ENCODE results near the gene TUBG2. TPM values are rescaled to one million over a fixed set of nuclear protein-coding genes. Genes with fewer than 3 reads are reported as not detected.

TUBG2 gene
- total RNA-seq, 1 experiment from 2014 or later = 26.7 TPM

DNA sequence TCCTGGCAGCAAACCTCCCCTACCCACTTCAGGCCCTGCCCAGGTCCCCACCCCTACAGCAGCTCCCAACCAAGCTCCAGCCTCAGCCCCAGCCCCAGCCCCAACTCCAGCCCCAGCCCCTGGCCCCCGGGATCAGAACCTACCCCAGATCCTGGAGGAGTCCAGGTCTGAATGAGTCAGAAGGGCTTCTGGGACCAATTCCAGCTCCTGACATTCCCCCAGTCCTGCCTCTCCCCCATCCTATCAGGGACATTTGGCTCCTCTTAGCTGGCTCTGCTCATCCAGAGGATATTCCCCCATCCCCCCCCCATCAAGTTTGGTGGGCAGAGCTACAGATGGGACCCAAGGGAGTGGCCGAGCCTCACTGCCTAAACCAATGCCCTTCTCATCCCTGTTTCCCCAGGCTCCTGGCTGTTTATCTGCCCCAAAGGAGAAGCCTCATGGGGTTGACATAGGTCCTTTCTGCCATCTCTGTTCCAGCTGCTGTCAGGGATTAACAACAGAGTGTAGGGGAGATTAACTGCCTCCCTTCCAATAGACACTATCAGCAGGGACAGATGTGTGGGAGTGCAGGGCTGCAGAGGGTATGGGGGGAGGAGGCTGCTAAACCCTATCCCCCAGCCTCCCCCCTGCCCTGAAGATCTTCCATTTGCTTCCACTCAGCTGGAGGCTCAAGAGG, 39.8 kb downstream of the TUBG2 start:
- Mint-ChIP-seq H3K4me1 (peaks cover 2% of the 10 kb centered on the region; the same call in 1 of the 2 replicates), H3K9me3 (no peaks in the 10 kb centered on the region), H3K27me3 (ENCODE audit: low read depth) (no peaks in the 10 kb centered on the region), H3K4me3 (no peak overlapping the region), H3K27ac (no peak overlapping the region), H3K36me3 (peaks cover 17% of the 10 kb centered on the region)
- DNase-seq (ENCODE audit: low spot score) (no peak), ATAC-seq (peak; percentile 44)
- CTCF ChIA-PET = interaction anchor here (1.5 to 2.1 kb wide), 4 partner anchors 18 to 120 kb away, joined by 3 to 7 read pairs (median 6); no protein-coding TSS in a partner anchor
- POLR2A ChIA-PET = interaction anchor here (1.2 kb wide), 1 partner anchor 16 kb away, joined by 3 read pairs; no protein-coding TSS in a partner anchor
- TF ChIP-seq CREB1 (CRISPR knock-in tag; IDR thresholded peaks at IDR 0.05) = no peak
- TF ChIP-seq FOXP1 (CRISPR knock-in tag; IDR thresholded peaks at IDR 0.05; ENCODE audit: borderline replicate concordance) = no peak
- TF ChIP-seq HMGA2 (CRISPR knock-in tag; IDR thresholded peaks at IDR 0.05) = no peak
- no peak for TF ChIP-seq ETV6 (CRISPR knock-in tag; IDR thresholded peaks at IDR 0.05)
- no peak for TF ChIP-seq MAX (CRISPR knock-in tag; IDR thresholded peaks at IDR 0.05)
- no peak for TF ChIP-seq ZNF416 (CRISPR knock-in tag; IDR thresholded peaks at IDR 0.05)

DNA sequence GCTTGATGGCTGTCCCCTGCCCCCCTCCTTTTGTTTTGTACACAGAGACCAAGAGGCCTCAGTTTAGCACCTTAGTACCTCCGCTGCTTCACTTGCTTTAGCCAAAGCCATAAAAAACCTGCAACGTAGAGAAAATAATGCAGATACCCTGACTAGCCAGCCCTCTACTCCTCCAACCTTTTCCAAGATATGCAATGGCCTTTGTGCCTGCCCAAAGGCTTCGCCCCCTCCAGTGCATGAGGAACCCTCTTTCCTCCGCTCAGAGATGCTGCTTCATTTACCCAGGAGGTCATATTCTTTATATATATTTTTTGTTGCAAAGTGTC, 40.3 kb downstream of the TUBG2 start:
- POLR2A ChIA-PET = interaction anchor here (0.9 to 1.2 kb wide), 2 partner anchors 12 to 16 kb away, joined by 3 read pairs; no protein-coding TSS in a partner anchor
- H3K36me3 Mint-ChIP-seq = peaks cover 21% of the 10 kb centered on the region
- H3K4me3 Mint-ChIP-seq = no peak overlapping the region
- DNase-seq (ENCODE audit: low spot score) (no peak), ATAC-seq (no peak)
- H3K4me1 Mint-ChIP-seq = peaks cover 2% of the 10 kb centered on the region; the same call in 1 of the 2 replicates
- no peaks in the 10 kb centered on the region for H3K9me3 Mint-ChIP-seq
- CTCF ChIA-PET = interaction anchor here (1.5 to 2.1 kb wide), 3 partner anchors 19 to 121 kb away, joined by 6 to 7 read pairs (median 6); no protein-coding TSS in a partner anchor
- H3K27ac Mint-ChIP-seq = 0 out of 2 replicates have a peak overlapping the region, but pooled peaks have one; percentile 83
- H3K27me3 Mint-ChIP-seq (ENCODE audit: low read depth) = no peaks in the 10 kb centered on the region
- TF ChIP-seq JAZF1 (CRISPR knock-in tag; IDR thresholded peaks at IDR 0.05) (no peak), HMGA2 (CRISPR knock-in tag; IDR thresholded peaks at IDR 0.05) (no peak), NR2C2 (CRISPR knock-in tag; IDR thresholded peaks at IDR 0.05) (no peak), STAT6 (CRISPR knock-in tag; conservative IDR thresholded peaks at IDR 0.05; ENCODE audit: low read depth) (no peak), ZNF232 (CRISPR knock-in tag; IDR thresholded peaks at IDR 0.05) (no peak), ZBTB21 (CRISPR knock-in tag; IDR thresholded peaks at IDR 0.05; ENCODE audit: borderline replicate concordance) (no peak), E2F1 (CRISPR knock-in tag; IDR thresholded peaks at IDR 0.05) (no peak), CBFB (CRISPR knock-in tag; IDR thresholded peaks at IDR 0.05; ENCODE audit: low read depth) (no peak), TP53 (CRISPR knock-in tag; IDR thresholded peaks at IDR 0.05) (no peak), ZNF532 (CRISPR knock-in tag; IDR thresholded peaks at IDR 0.05; ENCODE audit: borderline replicate concordance) (no peak), JUN (CRISPR knock-in tag; IDR thresholded peaks at IDR 0.05) (no peak), SP1 (CRISPR knock-in tag; conservative IDR thresholded peaks at IDR 0.05) (no peak)
- TF ChIP-seq, protein P1, sequence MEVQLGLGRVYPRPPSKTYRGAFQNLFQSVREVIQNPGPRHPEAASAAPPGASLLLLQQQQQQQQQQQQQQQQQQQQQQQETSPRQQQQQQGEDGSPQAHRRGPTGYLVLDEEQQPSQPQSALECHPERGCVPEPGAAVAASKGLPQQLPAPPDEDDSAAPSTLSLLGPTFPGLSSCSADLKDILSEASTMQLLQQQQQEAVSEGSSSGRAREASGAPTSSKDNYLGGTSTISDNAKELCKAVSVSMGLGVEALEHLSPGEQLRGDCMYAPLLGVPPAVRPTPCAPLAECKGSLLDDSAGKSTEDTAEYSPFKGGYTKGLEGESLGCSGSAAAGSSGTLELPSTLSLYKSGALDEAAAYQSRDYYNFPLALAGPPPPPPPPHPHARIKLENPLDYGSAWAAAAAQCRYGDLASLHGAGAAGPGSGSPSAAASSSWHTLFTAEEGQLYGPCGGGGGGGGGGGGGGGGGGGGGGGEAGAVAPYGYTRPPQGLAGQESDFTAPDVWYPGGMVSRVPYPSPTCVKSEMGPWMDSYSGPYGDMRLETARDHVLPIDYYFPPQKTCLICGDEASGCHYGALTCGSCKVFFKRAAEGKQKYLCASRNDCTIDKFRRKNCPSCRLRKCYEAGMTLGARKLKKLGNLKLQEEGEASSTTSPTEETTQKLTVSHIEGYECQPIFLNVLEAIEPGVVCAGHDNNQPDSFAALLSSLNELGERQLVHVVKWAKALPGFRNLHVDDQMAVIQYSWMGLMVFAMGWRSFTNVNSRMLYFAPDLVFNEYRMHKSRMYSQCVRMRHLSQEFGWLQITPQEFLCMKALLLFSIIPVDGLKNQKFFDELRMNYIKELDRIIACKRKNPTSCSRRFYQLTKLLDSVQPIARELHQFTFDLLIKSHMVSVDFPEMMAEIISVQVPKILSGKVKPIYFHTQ (CRISPR knock-in tag; IDR thresholded peaks at IDR 0.05) = no peak
- TF ChIP-seq, protein P2, sequence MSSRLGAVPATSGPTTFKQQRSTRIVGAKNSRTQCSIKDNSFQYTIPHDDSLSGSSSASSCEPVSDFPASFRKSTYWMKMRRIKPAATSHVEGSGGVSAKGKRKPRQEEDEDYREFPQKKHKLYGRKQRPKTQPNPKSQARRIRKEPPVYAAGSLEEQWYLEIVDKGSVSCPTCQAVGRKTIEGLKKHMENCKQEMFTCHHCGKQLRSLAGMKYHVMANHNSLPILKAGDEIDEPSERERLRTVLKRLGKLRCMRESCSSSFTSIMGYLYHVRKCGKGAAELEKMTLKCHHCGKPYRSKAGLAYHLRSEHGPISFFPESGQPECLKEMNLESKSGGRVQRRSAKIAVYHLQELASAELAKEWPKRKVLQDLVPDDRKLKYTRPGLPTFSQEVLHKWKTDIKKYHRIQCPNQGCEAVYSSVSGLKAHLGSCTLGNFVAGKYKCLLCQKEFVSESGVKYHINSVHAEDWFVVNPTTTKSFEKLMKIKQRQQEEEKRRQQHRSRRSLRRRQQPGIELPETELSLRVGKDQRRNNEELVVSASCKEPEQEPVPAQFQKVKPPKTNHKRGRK (CRISPR knock-in tag; IDR thresholded peaks at IDR 0.05; ENCODE audit: borderline replicate concordance) = no peak
- TF ChIP-seq, protein P3, sequence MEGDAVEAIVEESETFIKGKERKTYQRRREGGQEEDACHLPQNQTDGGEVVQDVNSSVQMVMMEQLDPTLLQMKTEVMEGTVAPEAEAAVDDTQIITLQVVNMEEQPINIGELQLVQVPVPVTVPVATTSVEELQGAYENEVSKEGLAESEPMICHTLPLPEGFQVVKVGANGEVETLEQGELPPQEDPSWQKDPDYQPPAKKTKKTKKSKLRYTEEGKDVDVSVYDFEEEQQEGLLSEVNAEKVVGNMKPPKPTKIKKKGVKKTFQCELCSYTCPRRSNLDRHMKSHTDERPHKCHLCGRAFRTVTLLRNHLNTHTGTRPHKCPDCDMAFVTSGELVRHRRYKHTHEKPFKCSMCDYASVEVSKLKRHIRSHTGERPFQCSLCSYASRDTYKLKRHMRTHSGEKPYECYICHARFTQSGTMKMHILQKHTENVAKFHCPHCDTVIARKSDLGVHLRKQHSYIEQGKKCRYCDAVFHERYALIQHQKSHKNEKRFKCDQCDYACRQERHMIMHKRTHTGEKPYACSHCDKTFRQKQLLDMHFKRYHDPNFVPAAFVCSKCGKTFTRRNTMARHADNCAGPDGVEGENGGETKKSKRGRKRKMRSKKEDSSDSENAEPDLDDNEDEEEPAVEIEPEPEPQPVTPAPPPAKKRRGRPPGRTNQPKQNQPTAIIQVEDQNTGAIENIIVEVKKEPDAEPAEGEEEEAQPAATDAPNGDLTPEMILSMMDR (IDR thresholded peaks at IDR 0.05) = no peak

Measured in WTC11 (cell line).